PC-3 (cell line): ENCODE data around the gene ORAI2.

Experiments used
- EZH2 ChIP-seq: fragments of 300-600 bp; sonication (generic); IDR thresholded peaks from one replicate; pipeline ENCODE4 v1.6.1; 2017; ENCODE audit warnings: antibody characterized with exemption, mild to moderate bottlenecking, low read length; ENCODE audit not compliant: unreplicated experiment
- TF ChIP-seq, protein P1 (sequence below): fragments of 300-600 bp; sonication (generic); conservative IDR thresholded peaks from 2 replicates; pipeline ENCODE4 v1.5.1; 2017; ENCODE audit warnings: antibody characterized with exemption, low read depth, mild to moderate bottlenecking, low read length

DNA sequence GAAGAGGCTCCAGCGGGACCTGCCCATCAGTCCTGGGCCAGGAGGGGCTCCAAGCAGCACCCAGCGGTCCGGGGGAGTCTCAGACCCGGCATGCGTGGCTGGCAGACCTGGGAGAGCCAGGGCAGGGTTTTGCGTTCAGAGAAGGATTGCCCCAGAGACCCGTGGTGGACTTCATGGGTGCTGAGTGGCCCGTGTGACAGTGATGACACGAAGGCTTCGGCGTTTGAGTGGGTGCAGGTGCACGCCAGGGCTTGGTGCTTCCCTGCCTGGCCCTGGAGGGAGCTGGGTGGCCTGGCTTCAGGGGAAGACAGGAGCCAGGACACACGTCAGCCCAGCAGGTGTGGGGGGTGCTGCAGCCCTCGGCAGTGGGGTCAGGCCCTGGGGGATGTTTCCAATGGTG lies 13.9 kb downstream of the ORAI2 start:
- TF ChIP-seq, protein P1, sequence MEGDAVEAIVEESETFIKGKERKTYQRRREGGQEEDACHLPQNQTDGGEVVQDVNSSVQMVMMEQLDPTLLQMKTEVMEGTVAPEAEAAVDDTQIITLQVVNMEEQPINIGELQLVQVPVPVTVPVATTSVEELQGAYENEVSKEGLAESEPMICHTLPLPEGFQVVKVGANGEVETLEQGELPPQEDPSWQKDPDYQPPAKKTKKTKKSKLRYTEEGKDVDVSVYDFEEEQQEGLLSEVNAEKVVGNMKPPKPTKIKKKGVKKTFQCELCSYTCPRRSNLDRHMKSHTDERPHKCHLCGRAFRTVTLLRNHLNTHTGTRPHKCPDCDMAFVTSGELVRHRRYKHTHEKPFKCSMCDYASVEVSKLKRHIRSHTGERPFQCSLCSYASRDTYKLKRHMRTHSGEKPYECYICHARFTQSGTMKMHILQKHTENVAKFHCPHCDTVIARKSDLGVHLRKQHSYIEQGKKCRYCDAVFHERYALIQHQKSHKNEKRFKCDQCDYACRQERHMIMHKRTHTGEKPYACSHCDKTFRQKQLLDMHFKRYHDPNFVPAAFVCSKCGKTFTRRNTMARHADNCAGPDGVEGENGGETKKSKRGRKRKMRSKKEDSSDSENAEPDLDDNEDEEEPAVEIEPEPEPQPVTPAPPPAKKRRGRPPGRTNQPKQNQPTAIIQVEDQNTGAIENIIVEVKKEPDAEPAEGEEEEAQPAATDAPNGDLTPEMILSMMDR = no peak
- TF ChIP-seq EZH2 = no peak
